Endometrial microvascular endothelial cells (primary cell): ENCODE results near the gene KLF13. TPM values are rescaled to one million over a fixed set of nuclear protein-coding genes. Genes with fewer than 3 reads are reported as not detected.

Experiments used
- in situ Hi-C: cut with HindIII; loops from 2 replicates; pipeline ENCODE4 v1.10.0; 2017; ENCODE audit warnings: low sequenced_read_pairs, low pct_unique_long_range_greater_than_20kb; ENCODE audit errors: inconsistent ontology term
- total RNA-seq: library from RNA; depleted of rRNA; stranded (reverse); fragments of >200 nt; gene quantifications from one replicate; pipeline ENCODE4 v1.2.3, GENCODE V29; 2015; ENCODE audit errors: inconsistent ontology term

KLF13 gene
- total RNA-seq, 1 donor from 2014 or later = 21.2 TPM

DNA sequence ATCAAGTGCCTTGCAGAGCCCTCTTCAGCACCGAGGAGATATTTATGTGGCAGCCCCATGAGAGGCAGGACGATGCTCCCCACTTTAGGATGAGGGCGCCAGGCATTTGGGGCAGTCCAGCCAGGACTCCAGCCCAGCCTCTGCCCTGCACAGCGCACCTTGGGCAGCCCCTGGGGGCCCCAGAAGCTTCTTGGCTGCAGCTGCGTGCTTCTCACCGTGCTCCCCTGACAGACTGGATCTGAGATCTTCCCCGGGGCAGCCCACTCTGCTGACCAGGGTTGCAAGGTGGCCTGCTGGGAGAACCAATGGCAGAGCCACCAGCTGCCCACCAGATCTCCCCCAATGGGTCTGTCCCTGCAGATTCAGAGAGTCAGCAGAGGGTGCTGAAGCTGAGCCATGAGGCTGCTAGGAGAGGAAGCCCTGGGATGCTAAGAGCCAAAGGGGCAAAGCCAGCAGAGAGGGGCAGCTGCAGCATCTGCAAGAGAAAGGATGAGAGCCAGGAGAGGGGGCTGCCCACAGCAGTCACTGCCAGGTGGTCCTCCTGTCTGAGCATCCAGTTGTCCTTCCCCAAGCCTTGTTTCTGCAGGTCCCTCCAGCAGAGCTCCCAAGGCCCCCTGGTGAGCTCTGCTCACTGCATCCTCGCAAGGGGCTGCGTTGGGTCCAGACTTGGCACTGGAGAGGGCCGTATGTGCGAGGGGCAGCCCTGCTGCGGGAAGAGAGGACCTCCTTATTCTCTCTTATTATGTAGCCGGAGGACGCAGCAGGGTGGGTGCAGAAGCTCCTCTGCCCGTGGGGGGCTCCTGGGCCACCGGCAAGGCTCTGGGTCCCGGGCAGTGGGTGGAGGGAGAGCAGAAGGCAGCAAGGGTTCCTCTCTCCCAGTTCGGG is 14.7 kb upstream of the KLF13 start:
- in situ Hi-C loops = no loop called here

DNA sequence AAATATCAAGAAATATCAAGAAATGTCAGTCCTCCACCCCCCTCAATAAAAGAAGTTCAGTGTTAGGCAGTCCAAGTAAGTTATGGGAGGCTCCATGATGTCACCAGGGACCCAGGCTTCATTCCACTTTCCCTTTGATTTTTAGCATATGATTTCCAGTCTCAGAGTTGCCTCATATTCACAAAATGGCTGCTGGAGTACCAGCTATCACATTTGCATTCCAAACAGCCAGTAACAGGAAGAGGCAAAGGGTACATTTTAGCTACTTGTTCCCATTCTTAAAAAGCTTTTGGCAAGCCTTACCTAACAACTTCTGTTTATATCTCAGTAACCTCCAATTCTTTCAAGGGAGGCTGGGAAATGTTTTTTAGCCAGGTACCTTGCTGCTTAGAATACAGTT is 13.4 kb upstream of the KLF13 start:
- in situ Hi-C loops = no loop called here

DNA sequence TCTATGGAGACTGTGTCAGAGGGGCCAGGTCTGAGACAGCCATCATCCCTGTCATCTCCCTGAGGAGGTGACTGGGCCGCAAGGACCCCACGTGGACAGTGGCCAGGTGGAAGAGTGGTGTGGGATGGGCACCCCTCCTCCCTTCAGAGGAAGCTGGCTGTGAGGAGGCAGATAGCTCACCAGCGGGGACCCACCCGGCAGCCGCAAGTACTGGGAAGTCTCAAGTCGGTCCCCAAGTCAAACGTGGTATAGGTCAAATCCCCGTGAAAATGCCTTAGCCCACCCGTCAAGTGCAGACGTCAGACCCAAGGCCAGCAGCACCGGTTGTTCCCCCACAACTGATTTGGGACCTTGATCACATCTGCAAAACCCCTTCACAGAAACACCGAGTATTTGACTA is 12.3 kb upstream of the KLF13 start:
- in situ Hi-C loops = no loop called here

DNA sequence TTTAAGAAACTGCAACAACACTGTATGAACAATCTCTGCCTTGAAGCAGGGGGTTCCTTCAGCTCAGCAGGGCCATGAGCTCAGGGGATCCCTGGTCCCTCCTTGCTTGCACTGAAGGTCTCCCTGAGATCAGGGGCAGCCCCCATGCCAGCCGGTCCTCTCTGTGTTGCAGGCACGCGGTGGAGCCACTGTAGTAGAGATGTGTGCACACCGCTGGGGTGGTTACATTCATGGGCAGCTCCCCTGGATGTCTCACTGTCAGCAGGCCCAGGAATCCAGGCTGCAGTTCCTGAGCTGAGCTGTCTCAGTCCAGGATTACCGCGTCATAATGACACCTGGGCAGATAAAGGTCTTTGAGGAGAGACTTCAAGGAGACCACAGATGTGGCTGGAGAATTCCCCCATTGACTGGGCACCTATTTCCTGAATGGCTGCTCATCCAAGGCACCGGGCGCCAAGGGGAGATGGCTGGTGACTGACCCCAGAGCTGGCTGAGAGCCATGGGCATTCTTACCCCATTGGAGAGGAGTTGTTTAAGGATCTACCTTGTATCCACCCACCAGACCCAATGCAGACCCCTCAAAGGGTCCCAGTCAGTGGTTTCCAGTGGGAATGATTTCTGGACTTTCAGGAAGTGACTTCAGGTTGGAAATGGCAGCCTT is 10.4 kb upstream of the KLF13 start:
- in situ Hi-C loops = no loop called here

DNA sequence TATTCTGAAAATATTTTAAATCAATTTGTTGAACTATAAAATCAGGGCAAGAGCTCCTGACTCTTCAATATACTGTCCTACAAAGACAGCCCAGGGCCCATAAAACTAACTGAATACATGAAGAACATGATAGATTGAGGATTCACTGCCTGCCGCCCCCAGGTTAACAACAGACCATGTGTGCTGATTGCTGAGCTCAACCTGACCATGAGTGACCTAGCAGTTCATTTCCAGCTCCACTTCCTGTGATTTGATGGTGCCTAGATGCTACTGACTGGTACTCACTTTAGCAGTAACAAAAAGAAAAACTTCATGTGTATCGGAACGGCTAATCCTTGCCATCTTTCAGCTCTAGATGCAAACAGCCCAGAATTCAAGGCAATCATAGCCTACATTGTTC is 9.6 kb upstream of the KLF13 start:
- in situ Hi-C loops = no loop called here

DNA sequence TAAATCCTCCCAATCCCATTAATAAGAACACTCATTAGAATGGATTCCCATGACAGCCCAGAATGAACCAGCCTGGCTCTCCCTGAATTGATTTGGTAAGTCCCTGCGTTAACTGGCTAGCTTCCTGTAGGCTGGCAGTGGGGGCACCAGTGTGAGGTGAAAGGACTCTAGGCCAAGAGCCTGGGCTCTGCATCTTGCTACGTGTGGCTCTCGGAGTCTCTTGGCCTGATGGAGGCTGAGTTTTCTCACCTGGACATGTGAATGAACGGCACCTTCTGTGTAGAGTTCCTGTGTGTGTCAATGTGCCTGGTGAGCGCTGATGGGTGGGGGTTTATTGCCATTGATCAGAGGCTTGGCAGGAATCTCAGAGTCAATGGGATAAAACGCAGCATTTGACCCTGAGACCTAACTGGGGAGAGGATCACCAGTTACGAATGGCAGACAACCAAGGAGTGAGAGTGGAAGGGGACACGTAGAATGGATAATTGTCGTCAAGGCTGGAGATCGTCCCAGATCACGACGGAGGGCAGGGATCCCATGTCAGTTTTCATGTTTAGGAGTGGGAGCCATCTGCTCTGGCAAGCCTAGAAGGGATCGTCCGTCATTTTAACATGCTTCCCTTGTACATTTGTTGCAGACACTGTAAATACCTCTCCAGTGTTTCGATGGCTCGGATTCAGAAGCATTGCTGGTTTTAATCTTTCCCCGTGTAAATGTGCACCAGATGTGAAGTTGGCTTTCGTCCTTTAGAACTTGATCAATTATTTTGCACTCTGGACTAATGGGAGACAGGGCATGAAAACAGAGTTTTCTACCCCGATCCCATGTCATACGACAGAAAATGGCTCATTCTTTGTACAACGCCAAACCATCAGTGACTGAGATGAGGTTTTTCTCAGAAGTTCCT is 9.0 kb upstream of the KLF13 start:
- in situ Hi-C loops = no loop called here

DNA sequence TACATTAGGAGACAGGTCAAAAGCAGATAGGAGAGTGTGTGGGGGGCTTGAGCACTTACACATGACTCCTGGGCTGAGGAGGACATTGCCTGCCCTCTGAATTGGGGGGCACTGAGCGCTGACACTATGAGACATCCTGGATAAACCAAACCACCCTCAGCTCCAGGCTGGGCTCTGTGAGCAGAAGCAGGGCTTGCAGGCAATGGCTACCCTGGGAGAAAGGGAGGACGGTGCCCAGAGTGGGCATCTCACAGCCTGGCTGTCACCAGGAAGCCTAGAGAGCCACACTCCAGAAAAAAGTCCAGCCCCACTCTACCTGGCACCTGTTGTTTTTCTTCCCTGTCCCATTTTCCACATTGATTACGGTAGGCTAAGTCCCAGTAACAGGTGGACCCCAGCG is 8.2 kb upstream of the KLF13 start:
- in situ Hi-C loops = no loop called here

DNA sequence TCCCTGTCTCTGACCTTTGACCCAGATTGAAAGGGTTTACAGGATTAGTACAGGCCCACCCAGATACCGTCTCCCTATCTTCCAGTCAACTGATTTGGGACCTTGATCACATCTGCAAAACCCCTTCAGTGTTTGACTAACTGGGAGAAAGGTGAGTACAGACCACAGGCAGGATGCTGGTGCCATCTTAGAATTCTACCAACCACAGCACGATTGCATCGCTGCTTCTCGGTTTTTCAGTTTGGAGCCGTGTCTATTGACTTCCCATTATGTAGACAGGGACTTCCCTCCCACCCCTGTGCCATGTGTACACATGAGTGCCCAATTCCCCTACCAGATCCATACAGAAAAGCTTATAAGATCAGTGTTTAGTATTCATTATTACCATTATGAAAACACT is 6.6 kb upstream of the KLF13 start:
- in situ Hi-C loops = no loop called here

DNA sequence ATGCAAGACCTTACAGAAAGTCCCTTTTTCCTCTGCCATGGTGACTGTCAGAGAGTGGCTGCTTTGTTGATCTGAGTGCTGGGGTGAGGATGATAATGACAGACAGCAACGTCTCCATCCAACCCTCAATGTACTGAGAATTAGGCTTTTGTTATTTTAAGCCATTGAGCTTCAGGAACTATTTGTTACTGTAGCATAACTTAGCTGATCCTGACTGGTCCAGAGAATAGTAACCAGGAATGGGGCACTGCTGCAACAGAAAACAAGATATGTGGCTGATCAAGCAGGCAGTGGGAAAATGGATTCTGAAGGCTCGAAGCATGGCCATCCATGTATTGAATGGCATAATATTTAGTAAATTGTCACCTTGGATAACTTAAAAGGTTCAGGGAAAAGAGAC is 5.2 kb upstream of the KLF13 start:
- in situ Hi-C loops = no loop called here

DNA sequence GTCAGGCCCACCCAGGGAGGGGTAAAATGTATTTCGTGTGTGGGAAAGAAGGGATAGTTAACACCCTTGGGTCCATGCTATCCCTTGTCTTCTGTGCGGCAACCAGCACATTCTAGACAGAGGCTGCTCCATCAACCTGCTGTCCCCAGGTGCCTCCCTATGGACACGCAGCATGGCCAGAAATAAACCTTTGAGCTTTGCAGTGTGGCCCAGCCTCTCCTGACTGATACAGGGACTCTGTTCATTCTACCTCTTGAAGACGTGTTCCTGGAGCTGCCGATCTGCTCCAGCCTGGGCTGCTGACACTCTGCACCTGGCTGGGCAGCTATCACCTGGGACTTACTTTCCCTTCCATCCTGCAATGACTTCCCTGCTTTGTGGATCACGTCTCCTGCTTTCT is 4.1 kb upstream of the KLF13 start:
- in situ Hi-C loops = no loop called here

DNA sequence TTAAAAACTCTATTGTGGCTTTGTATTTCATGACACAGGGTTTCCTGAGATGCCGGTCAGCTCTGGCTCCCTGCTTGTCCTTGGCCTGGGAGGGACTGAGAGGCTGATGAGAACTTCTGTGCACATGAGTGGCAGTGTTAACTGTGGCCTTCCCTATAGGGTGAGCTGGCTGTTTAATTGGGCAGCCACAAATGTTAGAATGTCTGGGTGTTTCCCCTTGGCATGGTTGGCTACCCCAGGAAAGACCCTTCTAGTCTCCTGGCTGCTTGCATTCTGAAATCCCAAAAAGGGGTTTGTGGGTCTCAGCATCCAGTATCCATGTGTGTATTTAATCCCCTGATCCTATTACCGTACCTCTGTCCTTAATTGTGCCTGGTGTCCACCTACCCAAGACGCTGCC is 3.0 kb upstream of the KLF13 start:
- in situ Hi-C loops = no loop called here

DNA sequence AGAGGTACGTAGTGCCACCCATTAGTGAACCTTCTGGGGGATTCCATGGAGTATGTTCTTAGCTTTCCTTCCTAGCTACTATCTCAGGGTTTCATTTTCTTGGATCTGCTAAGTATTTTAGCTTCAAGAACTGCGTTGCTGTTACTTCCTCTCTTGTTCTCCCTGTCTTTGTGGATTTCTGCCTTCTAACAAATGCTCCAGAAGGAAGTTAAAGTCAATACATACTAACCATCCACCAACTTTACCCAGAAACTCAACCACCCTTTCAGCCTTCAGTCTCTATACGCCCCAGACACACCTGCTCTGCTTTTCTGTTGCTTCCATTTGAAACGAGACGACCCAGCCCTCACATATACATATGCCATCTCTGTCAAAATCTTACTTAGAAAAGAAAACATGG is 2.4 kb upstream of the KLF13 start:
- in situ Hi-C loops = no loop called here

DNA sequence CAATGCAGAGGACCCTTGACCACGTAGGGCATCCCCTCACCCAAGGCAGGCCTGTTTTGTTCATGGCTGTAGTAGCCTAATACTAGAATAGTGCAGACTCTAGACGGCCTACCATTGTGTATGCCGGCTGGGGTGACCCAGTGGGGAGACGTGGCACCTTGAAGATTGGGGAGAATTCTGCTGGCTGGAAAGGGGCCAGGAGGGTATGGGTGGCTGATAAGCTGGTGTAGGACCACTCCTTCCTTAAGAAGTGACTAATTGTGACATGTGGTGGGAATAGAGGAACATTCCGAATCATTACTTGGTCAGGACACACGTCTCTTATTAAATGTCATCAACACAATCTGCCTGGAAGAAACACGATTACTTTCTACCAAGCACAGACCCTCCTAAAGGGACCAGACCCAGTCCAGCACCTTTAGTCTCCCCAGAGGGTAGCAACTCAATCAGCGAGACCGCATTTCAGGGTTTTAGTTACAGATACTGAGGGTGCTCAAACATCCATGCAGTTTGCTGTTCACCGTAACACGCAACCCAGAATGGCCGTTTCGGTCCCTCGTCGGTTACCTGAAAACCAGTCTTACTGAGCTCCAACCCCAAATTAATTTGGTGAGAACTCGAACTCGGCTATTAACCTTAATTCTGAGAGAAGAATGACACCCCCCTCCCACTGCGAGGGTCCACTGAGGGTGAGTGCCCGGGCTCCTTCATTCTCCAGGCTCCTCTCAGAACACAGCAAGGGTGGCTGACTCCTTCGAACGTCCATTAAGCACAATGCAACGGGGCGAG is 1.6 kb upstream of the KLF13 start:
- in situ Hi-C loops = no loop called here

DNA sequence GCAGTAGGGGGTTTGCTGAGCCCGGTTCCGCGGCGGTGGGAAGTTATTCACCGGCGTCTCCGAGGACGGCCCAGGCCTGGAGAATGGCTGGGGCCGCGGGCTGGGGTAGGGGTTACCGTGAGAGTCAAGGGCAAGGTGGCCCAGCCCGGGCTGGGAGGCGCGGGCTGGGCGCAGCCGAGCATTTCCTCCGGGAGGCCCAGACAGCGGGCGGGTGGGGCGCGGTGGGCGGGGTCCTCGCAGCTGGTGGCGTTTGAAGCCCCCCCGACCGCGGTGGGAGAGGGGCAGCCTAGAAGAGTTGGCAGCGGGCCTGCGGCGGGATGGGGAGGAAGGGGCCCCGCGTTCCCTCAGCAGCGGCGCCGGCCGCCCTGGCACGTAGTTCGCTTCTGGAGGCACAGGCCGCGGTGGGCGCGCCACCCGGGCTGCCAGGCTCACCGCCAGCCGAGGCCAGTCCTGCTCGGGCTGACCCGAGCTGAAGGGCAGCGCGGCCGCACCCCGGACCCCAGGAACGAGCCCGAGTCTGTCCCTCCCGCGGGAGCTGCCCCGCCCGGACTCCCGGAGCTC is 960 bp upstream of the KLF13 start:
- in situ Hi-C loops = no loop called here

DNA sequence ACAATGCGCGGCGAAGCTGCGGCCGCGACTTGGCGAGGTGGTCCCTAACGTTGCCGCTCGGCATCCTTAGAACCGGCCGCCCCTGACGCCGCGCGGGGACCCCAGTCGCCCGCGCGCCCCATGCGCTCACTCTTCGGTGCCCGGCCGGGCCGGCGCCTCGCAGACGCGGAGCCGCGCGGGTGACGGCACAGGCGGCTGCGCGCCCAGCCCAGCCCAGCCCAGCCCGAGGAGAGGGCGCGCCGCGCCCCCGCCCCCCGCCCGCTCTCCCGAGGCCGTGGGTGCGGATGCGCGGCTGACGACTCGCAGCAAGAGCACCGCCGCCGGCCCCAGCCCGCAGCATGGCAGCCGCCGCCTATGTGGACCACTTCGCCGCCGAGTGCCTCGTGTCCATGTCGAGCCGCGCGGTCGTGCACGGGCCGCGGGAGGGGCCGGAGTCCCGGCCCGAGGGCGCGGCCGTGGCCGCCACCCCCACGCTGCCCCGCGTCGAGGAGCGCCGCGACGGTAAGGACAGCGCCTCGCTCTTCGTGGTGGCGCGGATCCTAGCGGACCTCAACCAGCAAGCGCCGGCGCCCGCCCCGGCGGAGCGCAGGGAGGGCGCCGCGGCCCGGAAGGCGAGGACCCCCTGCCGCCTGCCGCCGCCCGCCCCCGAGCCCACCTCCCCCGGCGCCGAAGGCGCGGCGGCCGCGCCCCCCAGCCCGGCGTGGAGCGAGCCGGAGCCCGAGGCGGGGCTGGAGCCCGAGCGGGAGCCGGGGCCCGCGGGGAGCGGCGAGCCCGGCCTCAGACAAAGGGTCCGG is 437 bp downstream of the KLF13 start:
- in situ Hi-C loops = no loop called here

DNA sequence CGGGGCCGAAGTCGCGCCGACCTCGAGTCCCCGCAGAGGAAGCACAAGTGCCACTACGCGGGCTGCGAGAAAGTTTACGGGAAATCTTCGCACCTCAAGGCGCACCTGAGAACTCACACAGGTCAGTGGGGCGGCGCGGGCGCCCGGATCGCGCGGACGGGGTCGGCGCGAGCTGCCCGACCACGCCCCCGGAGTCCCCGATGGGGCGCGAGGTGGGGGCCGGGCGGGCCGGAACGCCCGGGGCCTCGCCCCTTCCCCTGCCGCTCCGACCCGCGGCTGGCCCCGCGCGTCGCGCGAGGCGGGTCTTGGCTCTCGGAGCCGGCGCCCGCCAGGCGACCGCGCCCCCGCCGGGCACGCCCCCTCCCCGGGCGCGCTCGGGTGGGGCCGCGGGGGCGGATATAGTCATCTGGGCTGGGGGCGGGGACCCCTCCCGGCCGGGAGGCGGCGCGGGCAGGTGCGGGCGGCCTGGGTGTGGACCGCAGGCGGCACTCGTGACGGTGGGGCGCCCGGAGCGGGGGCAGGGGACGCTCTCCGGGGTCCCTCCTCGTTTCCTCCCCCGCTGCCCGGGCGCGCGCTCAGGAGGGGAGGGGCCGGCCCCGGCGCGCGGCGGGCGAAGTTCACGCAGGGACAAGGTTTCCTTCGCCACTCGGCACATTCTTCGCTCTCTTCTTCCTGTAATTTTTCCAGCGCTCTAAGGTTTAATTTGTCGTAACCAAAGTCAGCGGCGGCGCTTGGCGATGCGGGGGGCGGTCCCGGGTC is 1.2 kb downstream of the KLF13 start:
- in situ Hi-C loops = no loop called here

DNA sequence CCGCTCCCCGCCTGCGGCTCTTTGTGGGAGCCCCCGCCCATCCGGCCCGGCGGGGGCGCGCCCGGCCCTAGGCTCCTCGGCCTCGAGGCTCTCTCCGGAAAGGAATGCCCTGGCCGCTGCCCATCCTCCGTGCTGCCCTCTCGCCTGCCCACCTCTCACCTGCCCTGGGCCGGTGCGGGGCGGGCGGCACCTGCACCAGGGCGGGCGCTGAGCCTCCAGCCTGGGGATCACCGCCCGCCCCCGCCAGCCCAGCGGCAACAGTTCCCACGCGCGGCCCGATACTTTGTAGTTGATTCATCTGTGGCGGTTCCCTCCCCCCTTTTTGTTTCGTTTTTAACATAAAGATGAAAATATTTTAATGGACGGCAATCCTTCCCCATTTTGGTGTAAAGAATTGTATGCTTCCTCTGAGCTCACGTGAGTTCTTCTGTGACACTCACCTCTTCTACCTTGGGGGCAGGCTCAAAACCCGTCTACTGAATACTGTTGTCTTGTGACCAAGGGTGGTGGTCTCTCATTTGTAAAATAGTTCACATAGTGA is 1.9 kb downstream of the KLF13 start:
- in situ Hi-C loops = no loop called here
